HCT116 (cell line): ENCODE results near the gene OR12D2. TPM values are rescaled to one million over a fixed set of nuclear protein-coding genes. Genes with fewer than 3 reads are reported as not detected.

Experiments used
- ATAC-seq: fragments of 200-7000 bp; cut with Tn5 transposase; 2 replicates; pipeline ENCODE4 v1.9.1; 2020; ENCODE audit warnings: mild to moderate bottlenecking, moderate library complexity
- BruUV-seq: library from RNA; stranded (reverse); fragments of 400-500 nt; replicated peaks from 2 replicates; lab custom pipeline; 2021; lab: Mats Ljungman, UMichigan
- CTCF ChIA-PET: fragments of 300-600 bp; sonication (Branson Sonifier 250); formaldehyde crosslinking; loops from one replicate; lab custom pipeline; 2021; ENCODE audit warnings: antibody characterized with exemption; lab: Charles Lee
- POLR2A ChIA-PET: fragments of 300-600, 350-600 bp; sonication (Branson Sonifier 250); formaldehyde crosslinking; loops from one replicate; lab custom pipeline; 2021; ENCODE audit warnings: antibody characterized with exemption; lab: Charles Lee
- RAD21 ChIA-PET, 2 experiments: fragments of 300-600 bp; sonication (Branson Sonifier 250); formaldehyde crosslinking; loops; one replicate each; lab custom pipeline; 2023; ENCODE audit warnings: low total read pairs in 2 of 2; ENCODE audit not compliant: uncharacterized antibody in 2 of 2, unreplicated experiment in 2 of 2, low non-redundant PET in 1 of 2; lab: Charles Lee
- DNase-seq: peaks from one replicate; pipeline ENCODE4 v3.0.0-alpha.2; 2010; ENCODE audit warnings: low read depth, low spot score
- H2AFZ ChIP-seq: fragments of 200-600 bp; shearing (Covaris generic), sonication (generic); 2 replicates; pipeline ENCODE4 v1.6.1; 2017; ENCODE audit warnings: low read depth, mixed run types, mixed read lengths, antibody characterized with exemption, low read length; ENCODE audit not compliant: poor library complexity, severe bottlenecking
- H3K27ac ChIP-seq: 2 replicates; pipeline ENCODE4 v1.5.1; 2012; ENCODE audit warnings: low read depth, low read length
- H3K27me3 ChIP-seq: fragments of 200-600 bp; sonication (generic); 2 replicates; pipeline ENCODE4 v1.6.1; 2016; ENCODE audit warnings: mixed run types, low read length, mixed read lengths; ENCODE audit not compliant: insufficient read depth
- H3K36me3 ChIP-seq, 2 experiments: fragments of 200-500 bp in 1 of 2; fragments of 200-600 bp in 1 of 2; sonication (Bioruptor generic) in 1 of 2; sonication (generic) in 1 of 2; 2 replicates each; pipeline versions ENCODE4 v1.5.1 to v1.6.1; 2014 to 2016; ENCODE audit warnings: low read length in 2 of 2, inconsistent platforms in 1 of 2, mixed read lengths in 1 of 2, mixed run types in 1 of 2; ENCODE audit not compliant: insufficient read depth in 2 of 2, control insufficient read depth in 1 of 2
- H3K4me1 ChIP-seq, 2 experiments: fragments of 200-600 bp in 1 of 2; sonication (generic) in 1 of 2; 2 replicates each; pipeline versions ENCODE4 v1.5.1 to v1.6.1; 2012 to 2017; ENCODE audit warnings: low read length in 2 of 2, inconsistent platforms in 1 of 2, mild to moderate bottlenecking in 1 of 2, mixed read lengths in 1 of 2, mixed run types in 1 of 2, moderate library complexity in 1 of 2; ENCODE audit not compliant: insufficient read depth in 2 of 2, control insufficient read depth in 1 of 2
- H3K4me2 ChIP-seq: fragments of 200-600 bp; sonication (generic); 2 replicates; pipeline ENCODE4 v1.6.1; 2017; ENCODE audit warnings: mixed run types, low read length, mixed read lengths
- H3K4me3 ChIP-seq, 2 experiments: fragments of 200-600 bp in 1 of 2; sonication (generic) in 1 of 2; replicated peaks in 1 of 2; 2 replicates each; pipeline ENCODE4 v1.5.1; 2011 to 2016; ENCODE audit warnings: low read length in 2 of 2, control low read depth in 1 of 2, low read depth in 1 of 2, mild to moderate bottlenecking in 1 of 2, mixed read lengths in 1 of 2, mixed run types in 1 of 2
- H3K79me2 ChIP-seq: fragments of 200-600 bp; sonication (generic); 2 replicates; pipeline ENCODE4 v1.6.1; 2017; ENCODE audit warnings: mild to moderate bottlenecking, mixed run types, low read length, moderate library complexity, mixed read lengths; ENCODE audit not compliant: insufficient read depth
- H3K9ac ChIP-seq: fragments of 200-600 bp; sonication (generic); 2 replicates; pipeline ENCODE4 v1.6.1; 2016; ENCODE audit warnings: low read length, mixed read lengths
- H3K9me2 ChIP-seq: fragments of 200-600 bp; sonication (generic), shearing (Covaris generic); 2 replicates; pipeline ENCODE4 v1.6.1; 2017; ENCODE audit warnings: mixed run types, mild to moderate bottlenecking, moderate library complexity; ENCODE audit not compliant: insufficient read depth
- H3K9me3 ChIP-seq, 2 experiments: fragments of 200-500 bp in 1 of 2; fragments of 200-600 bp in 1 of 2; sonication (Bioruptor generic) in 1 of 2; sonication (generic) in 1 of 2; 2 replicates each; pipeline ENCODE4 v1.6.1; 2014 to 2017; ENCODE audit warnings: low read length in 2 of 2, mixed read lengths in 2 of 2, inconsistent platforms in 1 of 2, low read depth in 1 of 2, mild to moderate bottlenecking in 1 of 2, mixed run types in 1 of 2, moderate library complexity in 1 of 2; ENCODE audit not compliant: control insufficient read depth in 1 of 2, insufficient read depth in 1 of 2
- H4K20me1 ChIP-seq: fragments of 200-600 bp; sonication (generic), shearing (Covaris generic); 2 replicates; pipeline ENCODE4 v1.6.1; 2017; ENCODE audit warnings: mixed run types, mild to moderate bottlenecking, moderate library complexity; ENCODE audit not compliant: insufficient read depth
- CBX3 ChIP-seq: IDR thresholded peaks from 2 replicates; pipeline ENCODE4 v1.6.1; 2012; ENCODE audit warnings: low read depth
- CEBPB ChIP-seq: IDR thresholded peaks from 2 replicates; pipeline ENCODE4 v1.6.1; 2012; ENCODE audit warnings: low read depth
- EZH2phosphoT487 ChIP-seq: fragments of 200-600 bp; IDR thresholded peaks from 2 replicates; pipeline ENCODE4 v1.6.1; 2018; ENCODE audit warnings: antibody characterized with exemption, borderline replicate concordance
- JUND ChIP-seq: IDR thresholded peaks from 2 replicates; pipeline ENCODE4 v1.6.1; 2012
- MAX ChIP-seq: IDR thresholded peaks from 2 replicates; pipeline ENCODE4 v1.6.1; 2012
- RAD21 ChIP-seq: IDR thresholded peaks from 2 replicates; pipeline ENCODE4 v1.6.1; 2012; ENCODE audit warnings: low read depth, mild to moderate bottlenecking
- YY1 ChIP-seq: IDR thresholded peaks from 2 replicates; pipeline ENCODE4 v1.6.1; 2011; ENCODE audit warnings: low read length, low read depth, moderate library complexity, mild to moderate bottlenecking; ENCODE audit not compliant: insufficient replicate concordance; ENCODE audit errors: extremely low read depth
- ZBTB33 ChIP-seq: IDR thresholded peaks from 2 replicates; pipeline ENCODE4 v1.6.1; 2011; ENCODE audit warnings: mild to moderate bottlenecking, low read length, moderate library complexity; ENCODE audit not compliant: insufficient replicate concordance; ENCODE audit errors: extremely low read depth
- intact Hi-C: fragments of 100-400 bp; cut with micrococcal nuclease; formaldehyde crosslinking; loops from 2 replicates; pipeline ENCODE4 v1.10.0; 2022
- total RNA-seq: library from RNA; stranded (reverse); gene quantifications from one replicate; pipeline ENCODE4 v1.2.1, GENCODE V29; 2021; ENCODE audit not compliant: unreplicated experiment

OR12D2 gene
- total RNA-seq, 1 experiment from 2014 or later, result not detected

- H3K4me2 ChIP-seq, result no peak overlapping the region
- H3K79me2 ChIP-seq, result no peaks in the 10 kb centered on the region
- no peaks in the 10 kb centered on the region for H3K9me2 ChIP-seq
- ChIA-PET CTCF (no interaction called here), RAD21 (no interaction called here), POLR2A (no interaction called here)
- H3K4me1 ChIP-seq, result no peaks in the 10 kb centered on the region
- TF ChIP-seq MAX (no peak), CEBPB (no peak), YY1 (no peak), EZH2phosphoT487 (no peak), RAD21 (no peak), ZBTB33 (no peak), JUND (no peak)
- intact Hi-C loops, result no loop called here
- no peak overlapping the region for H2AFZ ChIP-seq
- no peak overlapping the region for H3K4me3 ChIP-seq
- no peaks in the 10 kb centered on the region for H3K27me3 ChIP-seq
- no peak overlapping the region for H3K9ac ChIP-seq
- no peaks in the 10 kb centered on the region for H3K36me3 ChIP-seq
- ATAC-seq, result no peak
- no TSS peak for BruUV-seq
- no peak for DNase-seq
- H4K20me1 ChIP-seq, result no peaks in the 10 kb centered on the region
- H3K27ac ChIP-seq, result no peak overlapping the region
- no peaks in the 10 kb centered on the region for H3K9me3 ChIP-seq
Measured at GRCh38 chr6:29419516-29419915, 24.1 kb downstream of the OR12D2 start.

DNA sequence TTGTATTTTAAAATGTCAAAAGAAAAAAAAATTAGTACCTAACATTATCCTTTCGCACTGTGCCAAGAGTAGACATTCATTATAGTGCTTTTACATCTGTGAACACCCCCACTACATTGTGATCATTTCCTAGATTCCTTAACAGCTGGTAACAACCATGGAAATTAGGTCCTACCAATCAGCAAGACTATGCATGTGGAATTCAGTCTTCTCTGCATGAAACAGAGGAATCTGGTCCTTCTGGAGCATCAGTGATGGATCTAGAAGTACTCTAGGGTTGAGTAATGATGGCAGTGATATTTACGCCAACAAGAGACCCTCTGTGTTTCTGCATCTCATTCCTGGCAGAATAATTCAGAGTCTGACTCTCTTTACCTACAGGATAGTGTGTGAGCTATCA, 28.7 kb downstream of the OR12D2 start:
- Histone ChIP-seq H3K4me1 (no peaks in the 10 kb centered on the region), H3K27me3 (no peaks in the 10 kb centered on the region), H3K4me3 (no peak overlapping the region), H3K79me2 (no peaks in the 10 kb centered on the region), H3K9me2 (no peaks in the 10 kb centered on the region), H3K9ac (no peak overlapping the region), H3K9me3 (no peaks in the 10 kb centered on the region), H3K27ac (no peak overlapping the region), H3K36me3 (no peaks in the 10 kb centered on the region), H3K4me2 (no peak overlapping the region), H2AFZ (no peak overlapping the region), H4K20me1 (no peaks in the 10 kb centered on the region)
- TF ChIP-seq CBX3, result no peak
- CTCF ChIA-PET, result no interaction called here
- RAD21 ChIA-PET, result no interaction called here
- no TSS peak for BruUV-seq
- intact Hi-C loops, result no loop called here
- ATAC-seq (no peak), DNase-seq (no peak)
- POLR2A ChIA-PET, result no interaction called here
